UCSD-AML1 (cell line): ENCODE results near the gene KCNN4.

Source experiments
- DNase-seq: peaks from one replicate; lab custom pipeline; 2025; ENCODE audit not compliant: unreplicated experiment; lab: John Stamatoyannopoulos, UW

Gene KCNN4

DNA sequence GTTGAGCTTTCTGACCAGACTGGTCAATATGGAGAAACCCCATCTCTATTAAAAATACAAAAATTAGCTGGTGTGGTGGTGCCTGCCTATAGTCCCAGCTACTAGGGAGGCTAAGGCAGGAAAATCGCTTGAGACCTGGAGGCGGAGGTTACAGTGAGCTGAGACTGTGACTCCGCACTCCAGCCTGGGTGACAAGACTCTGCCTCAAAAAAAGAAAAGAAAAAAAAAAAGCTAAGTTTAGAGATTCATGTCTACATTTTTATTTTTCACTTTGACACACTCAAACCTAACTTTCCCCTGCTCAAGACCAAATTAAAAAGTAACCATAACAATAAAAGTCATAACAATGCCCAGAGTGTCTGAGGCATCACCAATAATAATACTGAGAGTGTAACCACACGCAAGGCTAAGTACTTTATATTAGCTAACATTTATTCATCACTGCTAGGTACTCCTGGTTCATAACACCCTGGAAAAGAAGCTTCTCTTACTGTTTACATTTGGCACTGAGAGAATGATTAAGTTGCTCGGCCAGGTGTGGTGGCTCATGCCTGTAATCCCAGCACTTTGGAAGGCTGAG lies 59.2 kb downstream of the KCNN4 start:
- no peak for DNase-seq

DNA sequence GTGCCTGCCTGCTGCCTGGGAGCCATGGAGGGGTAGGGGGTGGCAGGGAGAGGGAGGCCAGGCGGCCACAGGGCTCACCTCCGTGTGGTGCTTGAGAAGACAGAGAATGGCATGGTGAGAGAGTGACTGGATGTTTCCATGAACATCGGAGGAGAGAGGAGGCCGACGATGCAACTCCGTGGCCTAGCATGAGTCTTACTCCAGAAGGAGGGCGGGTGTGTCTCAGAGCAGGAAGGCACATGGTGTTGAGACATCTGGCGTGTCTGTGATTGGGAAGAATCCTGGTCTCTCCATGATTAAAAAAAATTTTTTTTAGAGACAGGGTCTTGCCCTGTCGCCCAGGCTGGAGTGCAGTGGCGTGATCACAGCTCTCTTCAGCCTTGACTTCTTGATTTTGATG lies 59.8 kb downstream of the KCNN4 start:
- DNase-seq: no peak

GRCh38 chr19:43719918-43720317 lies 60.9 kb downstream of the KCNN4 start:
- no peak for DNase-seq

DNA sequence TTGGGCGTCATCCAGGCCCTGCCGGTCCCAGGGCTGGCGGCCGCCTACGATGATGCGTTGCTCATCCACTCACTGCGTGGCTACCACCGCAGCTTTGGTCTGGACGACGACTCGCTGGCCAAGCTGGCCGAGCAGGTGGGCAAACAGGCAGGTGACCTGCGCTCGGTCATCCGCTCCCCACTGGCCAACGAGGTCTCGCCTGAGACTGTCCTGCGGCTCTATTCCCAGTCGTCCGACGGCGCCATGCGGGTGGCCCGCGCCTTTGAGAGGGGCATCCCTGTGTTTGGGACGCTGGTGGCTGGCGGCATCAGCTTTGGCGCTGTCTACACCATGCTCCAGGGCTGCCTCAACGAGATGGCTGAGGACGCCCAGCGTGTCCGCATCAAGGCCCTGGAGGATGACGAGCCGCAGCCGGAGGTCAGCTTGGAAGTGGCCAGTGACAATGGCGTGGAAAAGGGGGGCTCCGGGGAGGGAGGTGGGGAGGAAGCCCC lies 61.4 kb downstream of the KCNN4 start:
- no peak for DNase-seq

DNA sequence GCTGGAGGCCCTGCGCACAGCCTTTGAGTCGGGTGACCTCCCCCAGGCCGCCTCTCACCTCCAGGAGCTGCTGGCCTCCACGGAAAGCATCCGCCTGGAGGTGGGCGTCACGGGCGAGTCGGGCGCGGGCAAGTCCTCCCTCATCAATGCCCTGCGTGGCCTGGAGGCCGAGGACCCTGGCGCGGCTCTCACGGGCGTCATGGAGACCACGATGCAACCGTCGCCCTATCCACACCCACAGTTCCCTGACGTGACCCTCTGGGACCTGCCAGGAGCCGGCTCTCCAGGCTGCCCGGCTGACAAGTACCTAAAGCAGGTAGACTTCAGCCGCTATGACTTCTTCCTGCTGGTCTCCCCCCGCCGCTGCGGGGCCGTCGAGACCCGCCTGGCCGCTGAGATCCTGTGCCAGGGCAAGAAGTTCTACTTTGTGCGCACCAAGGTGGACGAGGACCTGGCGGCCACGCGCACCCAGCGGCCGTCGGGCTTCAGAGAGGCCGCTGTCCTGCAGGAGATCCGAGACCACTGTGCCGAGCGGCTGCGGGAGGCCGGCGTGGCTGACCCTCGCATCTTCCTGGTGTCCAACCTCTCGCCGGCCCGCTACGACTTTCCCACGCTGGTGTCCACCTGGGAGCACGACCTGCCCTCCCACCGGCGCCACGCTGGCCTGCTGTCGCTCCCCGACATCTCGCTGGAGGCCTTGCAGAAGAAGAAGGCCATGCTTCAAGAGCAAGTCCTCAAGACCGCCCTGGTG lies 62.0 kb downstream of the KCNN4 start:
- DNase-seq: no peak
